SHP77 (cell line): ENCODE results near the gene ZC3H15.

Experiments used
- DNase-seq, 2 experiments: peaks; one replicate each; lab custom pipeline; 2025; lab: John Stamatoyannopoulos, UW

ZC3H15 gene

DNA sequence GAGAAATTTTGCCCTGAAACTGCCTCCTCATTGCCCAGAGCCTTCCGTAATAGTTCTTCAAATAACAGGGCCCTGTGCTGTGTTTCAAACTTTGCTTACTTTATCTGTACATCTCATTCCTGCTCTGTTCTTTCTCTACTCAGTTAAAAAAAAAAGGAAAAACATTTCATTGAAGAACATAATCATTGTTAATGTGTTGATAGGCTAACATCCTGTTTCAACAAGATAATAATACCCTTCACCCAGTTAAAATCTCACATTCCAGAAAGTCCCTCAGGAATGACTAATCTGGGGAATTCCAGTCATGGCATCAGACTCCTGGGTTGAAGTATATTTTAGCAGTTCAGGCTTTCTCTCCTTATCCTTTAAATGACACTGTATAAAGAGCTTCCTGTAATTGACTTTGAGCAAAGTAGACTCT lies 58.2 kb downstream of the ZC3H15 start:
- no peak for DNase-seq

DNA sequence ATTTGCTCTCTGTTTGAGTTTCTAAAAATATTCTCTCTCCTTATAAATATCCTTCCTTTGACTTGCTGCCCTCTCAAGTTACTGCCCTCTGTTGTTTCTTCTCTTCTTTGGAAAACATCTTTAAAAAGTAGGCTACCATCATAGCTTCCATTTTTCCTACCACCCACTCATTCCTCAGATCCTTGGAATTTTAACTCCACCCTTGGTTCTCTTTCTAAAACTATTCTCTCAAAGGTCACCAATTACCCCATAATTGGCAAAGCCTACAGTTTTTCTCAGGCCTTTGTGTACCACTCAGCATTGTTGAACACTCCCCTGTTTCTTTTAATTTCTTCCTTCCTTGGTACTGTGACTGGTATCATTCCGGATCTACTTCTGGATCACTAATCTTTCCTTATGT lies 60.8 kb downstream of the ZC3H15 start:
- no peak for DNase-seq

DNA sequence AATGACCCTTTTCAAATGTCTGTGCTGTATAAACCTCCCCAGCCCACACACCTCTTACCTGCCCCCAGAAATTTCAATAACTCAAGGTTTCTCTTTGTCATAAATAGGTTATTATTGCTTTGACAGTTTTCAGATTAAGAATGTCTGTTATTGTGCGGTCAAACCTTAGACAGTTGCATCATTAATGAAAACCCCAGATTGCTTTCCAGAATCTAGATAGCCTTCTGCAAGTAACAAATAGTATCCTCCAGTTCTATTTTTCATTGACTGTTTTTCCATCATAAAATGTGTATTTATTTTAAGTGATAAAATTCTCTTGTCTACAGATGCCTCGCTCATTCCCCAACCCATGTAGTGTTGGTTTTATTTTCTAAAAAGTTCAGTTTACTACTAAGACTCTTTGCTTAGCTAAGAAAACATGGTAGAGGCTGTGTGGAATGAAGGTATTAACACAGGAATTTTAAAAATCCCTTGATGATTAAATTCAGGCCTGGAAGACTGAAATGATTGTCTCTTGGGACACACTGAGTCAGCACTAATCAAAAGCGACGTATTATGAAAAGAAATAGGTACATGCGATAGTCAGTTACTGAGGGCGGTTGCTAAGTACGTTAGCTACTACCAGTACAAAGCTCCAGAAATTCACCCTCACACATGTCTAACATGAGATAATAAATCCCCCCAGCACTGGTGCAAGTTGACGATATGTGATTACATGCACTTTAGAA lies 65.4 kb downstream of the ZC3H15 start:
- no peak for DNase-seq

DNA sequence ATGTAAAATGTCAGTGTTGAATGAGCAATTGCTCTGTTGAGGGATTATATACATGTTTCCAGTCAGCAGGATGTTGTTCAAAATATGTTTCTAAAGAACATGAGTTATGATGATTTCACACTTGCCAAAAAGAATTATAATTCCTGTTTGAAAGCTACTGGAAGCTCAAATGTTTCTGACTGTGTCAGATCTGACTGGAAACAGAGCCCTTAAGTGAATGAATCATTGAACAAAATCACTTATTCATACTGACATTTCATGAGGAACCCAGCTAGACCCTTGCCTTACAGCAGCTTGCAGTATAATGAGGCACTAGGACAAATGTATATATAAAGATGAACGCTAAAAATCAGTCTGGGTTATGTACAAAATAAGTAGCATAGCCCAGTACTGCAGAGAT lies 68.4 kb downstream of the ZC3H15 start:
- DNase-seq = no peak

DNA sequence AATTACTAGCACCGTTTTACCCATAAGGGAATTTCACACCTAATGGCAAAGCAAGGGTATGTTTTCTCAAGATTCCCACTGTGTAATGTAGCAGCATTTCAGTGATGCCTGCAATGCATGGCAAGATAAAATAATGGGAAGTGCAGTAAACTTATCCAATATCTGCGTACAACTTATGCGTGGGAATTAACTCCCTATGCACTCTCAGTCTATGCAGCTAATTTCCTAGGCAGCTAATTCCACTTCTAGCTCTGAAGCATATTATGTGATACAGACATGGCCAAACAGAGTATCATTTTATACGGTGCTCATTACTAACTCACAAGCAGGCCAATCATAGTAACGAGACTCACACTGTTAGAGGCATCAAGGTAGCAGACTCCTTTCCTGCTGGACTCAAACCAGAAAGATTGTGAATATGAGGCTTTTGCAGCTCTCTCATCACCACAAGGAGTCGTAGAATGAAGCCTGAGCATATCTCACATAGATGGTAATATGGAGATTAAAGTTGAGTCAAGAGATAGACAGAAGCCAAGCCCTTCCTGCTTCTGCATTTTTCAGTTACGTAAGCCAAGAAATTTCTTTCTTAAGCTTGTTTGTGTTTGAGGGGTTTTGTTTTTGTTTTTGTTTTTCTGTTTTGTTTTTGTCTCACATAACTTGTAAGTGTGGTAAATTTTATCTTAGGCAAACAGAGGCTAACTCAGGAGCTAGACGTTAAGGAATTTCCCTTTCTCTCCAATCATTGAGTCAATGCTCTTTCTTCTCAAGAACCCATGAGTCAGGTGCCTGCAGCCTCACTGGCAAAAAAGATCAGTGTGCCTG lies 69.0 kb downstream of the ZC3H15 start:
- no peak for DNase-seq

DNA sequence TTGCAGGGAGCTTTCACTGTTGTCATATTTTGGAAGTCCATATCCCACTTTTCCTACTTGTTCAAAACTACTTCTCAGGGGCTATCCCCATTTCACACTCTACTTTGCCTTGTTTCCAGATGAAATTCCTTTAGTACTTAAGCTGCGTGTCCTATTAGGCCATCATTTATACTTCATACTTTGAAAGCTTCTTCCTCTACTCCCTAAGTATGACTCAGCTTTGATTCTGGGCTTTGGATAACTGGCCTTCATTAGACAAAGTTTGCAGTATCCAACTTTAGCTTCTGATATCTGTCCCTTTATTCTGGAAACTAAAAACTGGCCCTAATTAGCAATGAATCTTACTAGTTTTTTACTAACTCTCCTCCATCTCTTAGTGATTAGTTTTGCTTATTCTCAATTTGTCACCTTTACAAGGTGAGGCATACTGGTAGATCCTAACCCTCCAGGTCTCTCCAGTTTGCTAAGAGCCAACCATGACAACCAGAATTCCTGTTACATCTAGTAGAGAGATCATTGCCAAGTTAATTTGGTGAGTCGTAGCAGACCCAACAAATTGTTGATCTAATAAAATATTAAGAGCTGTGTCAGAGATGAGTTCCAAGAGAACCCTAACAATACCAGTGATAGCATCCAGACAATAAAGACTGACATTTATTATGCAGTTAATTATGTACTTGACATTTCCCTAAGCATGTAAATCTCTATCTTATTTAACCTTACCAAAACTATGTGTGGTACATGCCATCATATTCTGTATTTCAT lies 72.6 kb downstream of the ZC3H15 start:
- no peak for DNase-seq
